Keratinocyte (primary cell): ENCODE measurements around the gene NKD1. TPM values are rescaled to one million over a fixed set of nuclear protein-coding genes. Genes with fewer than 3 reads are reported as not detected.
A peak's percentile ranks its signal among the peaks of the same experiment; 100 is the strongest.

ENCODE experiments used
- DNase-seq: peaks from one replicate; pipeline ENCODE4 v3.0.0-alpha.2; 2011; ENCODE audit warnings: low read depth, missing footprints, low spot score
- FAIRE-seq: peaks from 2 replicates; lab custom pipeline; 2011; peaks lifted over from hg19 to GRCh38; lab: Jason Lieb, UNC
- H2AFZ ChIP-seq: 2 replicates; pipeline ENCODE4 v1.6.0; 2012; ENCODE audit warnings: low read length, control low read depth, inconsistent platforms; ENCODE audit not compliant: control insufficient read depth
- H3K27ac ChIP-seq: 2 replicates; pipeline ENCODE4 v1.5.1; 2011; ENCODE audit warnings: low read length; ENCODE audit not compliant: control insufficient read depth, insufficient read depth
- H3K27me3 ChIP-seq: 3 replicates; pipeline ENCODE4 v1.6.0; 2011; ENCODE audit warnings: low read length; ENCODE audit not compliant: control insufficient read depth, insufficient read depth; ENCODE audit errors: extremely low read depth
- H3K36me3 ChIP-seq, 2 experiments: 2 replicates in 1 of 2; 3 replicates in 1 of 2; pipeline ENCODE4 v1.5.1; 2011; ENCODE audit warnings: low read length in 2 of 2, mild to moderate bottlenecking in 1 of 2; ENCODE audit not compliant: control insufficient read depth in 2 of 2, insufficient read depth in 2 of 2; ENCODE audit errors: extremely low read depth in 1 of 2
- H3K4me1 ChIP-seq: 3 replicates; pipeline ENCODE4 v1.5.1; 2011; ENCODE audit warnings: low read length; ENCODE audit not compliant: control insufficient read depth, insufficient read depth; ENCODE audit errors: extremely low read depth
- H3K4me2 ChIP-seq: 3 replicates; pipeline ENCODE4 v1.6.0; 2011; ENCODE audit warnings: low read depth, low read length; ENCODE audit not compliant: control insufficient read depth, insufficient read depth; ENCODE audit errors: extremely low read depth
- H3K4me3 ChIP-seq, 3 experiments: fragments of 200-600 bp in 1 of 3; sonication (generic) in 1 of 3; 2 replicates in 2 of 3; 3 replicates in 1 of 3; pipeline ENCODE4 v1.5.1; 2011 to 2016; ENCODE audit warnings: low read length in 3 of 3, mild to moderate bottlenecking in 3 of 3, control low read depth in 2 of 3, inconsistent platforms in 1 of 3, low read depth in 1 of 3, mixed read lengths in 1 of 3, mixed run types in 1 of 3, moderate library complexity in 1 of 3; ENCODE audit not compliant: control insufficient read depth in 2 of 3, insufficient read depth in 2 of 3; ENCODE audit errors: extremely low read depth in 1 of 3
- H3K79me2 ChIP-seq: 2 replicates; pipeline ENCODE4 v1.6.0; 2012; ENCODE audit warnings: low read length; ENCODE audit not compliant: control insufficient read depth, insufficient read depth
- H3K9ac ChIP-seq: 3 replicates; pipeline ENCODE4 v1.6.0; 2011; ENCODE audit warnings: low read length; ENCODE audit not compliant: control insufficient read depth, insufficient read depth; ENCODE audit errors: extremely low read depth
- H3K9me1 ChIP-seq: 3 replicates; pipeline ENCODE4 v1.6.0; 2011; ENCODE audit warnings: low read length; ENCODE audit not compliant: control insufficient read depth, insufficient read depth; ENCODE audit errors: extremely low read depth
- H3K9me3 ChIP-seq: 2 replicates; pipeline ENCODE4 v1.5.1; 2012; ENCODE audit warnings: low read depth, low read length; ENCODE audit not compliant: control insufficient read depth
- H4K20me1 ChIP-seq: 3 replicates; pipeline ENCODE4 v1.6.0; 2011; ENCODE audit warnings: low read length; ENCODE audit not compliant: control insufficient read depth, insufficient read depth; ENCODE audit errors: extremely low read depth
- EZH2 ChIP-seq: IDR thresholded peaks from one replicate; pipeline ENCODE4 v1.6.1; 2012; ENCODE audit warnings: inconsistent platforms, mild to moderate bottlenecking, low read length, moderate library complexity
- dilution Hi-C: fragments of 300-500 bp; cut with MboI; formaldehyde crosslinking; loops from one replicate; pipeline ENCODE4 v1.7.0; 2020; ENCODE audit warnings: low sequenced_read_pairs; ENCODE audit not compliant: extremely low pct_ligation_motif_present
- polyA plus RNA-seq, 5 experiments: library from polyadenylated mRNA; depleted of rRNA in 3 of 5; stranded (reverse) in 3 of 5; stranded (forward) in 1 of 5; unstranded in 1 of 5; fragments of >200 nt; gene quantifications; 1 replicate in 1 of 5; 2 replicates in 3 of 5; 3 replicates in 1 of 5; pipeline versions ENCODE4 v1.2.1 to v1.2.3, GENCODE V29; 2011 to 2012; ENCODE audit warnings: missing spikeins in 2 of 5, low read depth in 1 of 5, low replicate concordance in 1 of 5
- TF ChIP-seq, protein P1 (sequence below), 3 experiments: IDR thresholded peaks in 1 of 3; conservative IDR thresholded peaks in 1 of 3; optimal IDR thresholded peaks in 1 of 3; 2 replicates in 2 of 3; 3 replicates in 1 of 3; pipeline versions ENCODE3 to v1.5.1; 2011; ENCODE audit warnings: low read length in 3 of 3, mild to moderate bottlenecking in 3 of 3, moderate library complexity in 2 of 3, control low read depth in 1 of 3, inconsistent platforms in 1 of 3; ENCODE audit not compliant: insufficient read depth in 2 of 3; ENCODE audit errors: extremely low read depth in 1 of 3

Gene NKD1
- polyA plus RNA-seq, 1 donor (not counting 4 experiments of a cell fraction or from before 2014, with no cell fraction given) = 0.62 TPM

DNA sequence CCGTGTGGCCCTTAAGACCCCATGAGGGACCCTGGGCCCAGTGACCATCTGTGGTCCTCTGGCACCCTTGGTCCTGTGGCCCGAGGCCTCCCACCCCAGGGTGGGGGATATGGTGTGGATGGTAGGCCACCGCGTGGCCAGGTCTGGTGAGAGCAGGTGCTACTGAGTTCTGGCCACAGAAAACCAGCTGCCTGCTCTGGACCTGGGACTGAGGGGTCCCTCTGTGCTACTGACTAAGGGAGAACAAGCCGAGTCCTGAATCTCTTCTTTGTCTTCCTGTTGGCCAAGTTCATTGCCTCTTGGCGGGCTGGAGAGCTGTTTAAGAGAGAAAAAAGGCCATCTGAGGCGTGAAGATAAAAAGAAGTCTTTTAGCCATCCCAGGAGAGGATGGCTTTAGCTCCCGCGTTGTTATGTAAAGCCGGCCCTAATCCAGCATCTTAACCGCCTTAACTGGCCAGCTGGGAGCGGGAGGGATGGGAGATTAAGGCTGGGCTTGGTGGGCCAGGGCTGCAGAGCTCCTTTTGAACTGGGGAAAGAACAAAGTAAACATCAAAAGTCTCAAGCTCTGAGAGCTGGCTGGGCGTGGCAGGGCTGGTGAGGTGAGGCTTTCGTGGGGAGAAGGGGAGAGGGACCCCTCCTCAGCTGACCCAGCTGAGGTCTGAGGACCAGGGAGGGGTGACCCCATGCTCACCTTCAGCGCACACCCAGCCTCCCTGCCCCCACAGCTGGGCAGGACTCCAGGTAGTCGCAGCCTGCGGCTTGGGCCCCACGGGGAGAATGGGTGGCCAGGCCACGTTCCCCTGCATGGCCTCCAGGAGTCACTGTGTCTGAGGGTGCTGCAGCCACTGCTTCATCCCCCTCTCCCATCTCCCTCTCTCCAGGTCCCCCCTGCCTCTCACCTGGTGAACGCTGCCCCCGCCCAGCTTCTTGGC is 62.4 kb downstream of the NKD1 start:
- Histone ChIP-seq H3K9me1 (no peaks in the 10 kb centered on the region), H3K36me3 (no peaks in the 10 kb centered on the region), H2AFZ (no peak overlapping the region), H3K27ac (no peak overlapping the region), H3K4me3 (no peak overlapping the region), H3K4me1 (no peaks in the 10 kb centered on the region), H4K20me1 (no peaks in the 10 kb centered on the region), H3K9ac (no peak overlapping the region), H3K4me2 (no peak overlapping the region), H3K79me2 (no peaks in the 10 kb centered on the region), H3K27me3 (no peaks in the 10 kb centered on the region), H3K9me3 (no peaks in the 10 kb centered on the region)
- TF ChIP-seq, protein P1, sequence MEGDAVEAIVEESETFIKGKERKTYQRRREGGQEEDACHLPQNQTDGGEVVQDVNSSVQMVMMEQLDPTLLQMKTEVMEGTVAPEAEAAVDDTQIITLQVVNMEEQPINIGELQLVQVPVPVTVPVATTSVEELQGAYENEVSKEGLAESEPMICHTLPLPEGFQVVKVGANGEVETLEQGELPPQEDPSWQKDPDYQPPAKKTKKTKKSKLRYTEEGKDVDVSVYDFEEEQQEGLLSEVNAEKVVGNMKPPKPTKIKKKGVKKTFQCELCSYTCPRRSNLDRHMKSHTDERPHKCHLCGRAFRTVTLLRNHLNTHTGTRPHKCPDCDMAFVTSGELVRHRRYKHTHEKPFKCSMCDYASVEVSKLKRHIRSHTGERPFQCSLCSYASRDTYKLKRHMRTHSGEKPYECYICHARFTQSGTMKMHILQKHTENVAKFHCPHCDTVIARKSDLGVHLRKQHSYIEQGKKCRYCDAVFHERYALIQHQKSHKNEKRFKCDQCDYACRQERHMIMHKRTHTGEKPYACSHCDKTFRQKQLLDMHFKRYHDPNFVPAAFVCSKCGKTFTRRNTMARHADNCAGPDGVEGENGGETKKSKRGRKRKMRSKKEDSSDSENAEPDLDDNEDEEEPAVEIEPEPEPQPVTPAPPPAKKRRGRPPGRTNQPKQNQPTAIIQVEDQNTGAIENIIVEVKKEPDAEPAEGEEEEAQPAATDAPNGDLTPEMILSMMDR (optimal IDR thresholded peaks at IDR 0.05 in 1 of 3, IDR thresholded peaks at IDR 0.05 in 1 of 3, conservative IDR thresholded peaks at IDR 0.05 in 1 of 3; ENCODE audit: extremely low read depth in 1 of 3, insufficient read depth in 2 of 3, low read length in 3 of 3) = no peak
- no peak for TF ChIP-seq EZH2
- DNase-seq (no peak), FAIRE-seq (no peak)
- dilution Hi-C loops = no loop called here

DNA sequence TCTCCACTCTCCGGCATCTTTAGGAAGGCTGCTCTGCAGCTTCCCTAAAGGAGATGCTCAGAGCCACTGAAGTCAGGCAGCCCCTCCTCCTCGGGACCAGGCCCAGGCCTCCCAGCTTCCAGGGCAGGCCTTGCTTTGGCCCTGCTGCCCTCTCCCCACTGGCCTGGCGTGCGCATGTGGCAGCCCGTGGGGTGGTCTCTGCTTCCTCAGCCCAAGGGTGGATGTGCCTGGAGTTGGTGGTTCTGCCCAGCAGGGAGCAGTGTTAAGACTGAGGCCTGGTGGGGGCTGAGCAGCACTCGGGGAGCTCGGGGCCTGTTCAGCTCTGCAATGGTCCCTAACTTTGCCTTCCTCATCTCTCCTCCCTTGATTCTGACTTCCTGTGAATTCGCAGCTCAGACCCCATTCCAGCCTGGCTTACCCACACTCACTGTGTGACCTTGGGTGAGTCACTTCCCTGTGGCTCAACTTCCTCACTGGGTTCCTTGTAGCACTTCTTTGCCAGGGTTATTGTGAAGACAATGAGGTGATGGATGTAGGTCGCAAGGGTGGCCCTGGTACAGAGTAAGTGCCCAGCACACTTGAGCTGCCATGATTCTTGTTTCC is 63.2 kb downstream of the NKD1 start:
- Histone ChIP-seq H3K36me3 (no peaks in the 10 kb centered on the region), H3K9me1 (no peaks in the 10 kb centered on the region), H3K79me2 (no peaks in the 10 kb centered on the region), H3K27me3 (no peaks in the 10 kb centered on the region), H3K4me2 (no peak overlapping the region), H3K4me1 (no peaks in the 10 kb centered on the region), H4K20me1 (no peaks in the 10 kb centered on the region), H3K27ac (no peak overlapping the region), H3K9ac (no peak overlapping the region), H3K4me3 (no peak overlapping the region), H3K9me3 (no peaks in the 10 kb centered on the region), H2AFZ (no peak overlapping the region)
- dilution Hi-C loops = no loop called here
- TF ChIP-seq EZH2 = no peak
- TF ChIP-seq, protein P1 (optimal IDR thresholded peaks at IDR 0.05 in 1 of 3, IDR thresholded peaks at IDR 0.05 in 1 of 3, conservative IDR thresholded peaks at IDR 0.05 in 1 of 3; ENCODE audit: extremely low read depth in 1 of 3, insufficient read depth in 2 of 3, low read length in 3 of 3) = peak in 1 of 3 experiments; percentile 17
- no peak for FAIRE-seq
- no peak for DNase-seq
